HG03378 (cell line): ENCODE data around the gene COL1A1.

Experiments
- ATAC-seq: cut with Tn5 transposase; IDR thresholded peaks from one replicate; pipeline ENCODE4 v1.9.1; 2021; ENCODE audit warnings: mild to moderate bottlenecking, moderate library complexity; ENCODE audit not compliant: unreplicated experiment

Gene COL1A1

GRCh38 chr17:50201276-50201854 lies at the start of gene COL1A1:
TSS of gene COL1A1 (minus strand) at chr17:50201631. CDS start at chr17:50201513, 118 bp downstream.
- no peak for ATAC-seq

- ATAC-seq = no peak
These were observed 46.8 kb upstream of the COL1A1 start for GRCh38 chr17:50248255-50248654.

GRCh38 chr17:50244771-50245170 lies 43.3 kb upstream of the COL1A1 start:
- no peak for ATAC-seq

GRCh38 chr17:50241431-50241830 lies 40.0 kb upstream of the COL1A1 start:
- ATAC-seq = no peak

- ATAC-seq = no peak
These were observed 39.4 kb upstream of the COL1A1 start for GRCh38 chr17:50240851-50241250.

GRCh38 chr17:50239937-50240336 lies 38.5 kb upstream of the COL1A1 start:
- ATAC-seq = no peak

GRCh38 chr17:50238601-50239280 lies 37.3 kb upstream of the COL1A1 start:
- ATAC-seq = no peak

GRCh38 chr17:50237901-50238300 lies 36.5 kb upstream of the COL1A1 start:
- no peak for ATAC-seq

GRCh38 chr17:50234581-50234980 lies 33.1 kb upstream of the COL1A1 start:
- ATAC-seq = no peak

- ATAC-seq = no peak
These were observed 24.3 kb upstream of the COL1A1 start for GRCh38 chr17:50225701-50226240.

GRCh38 chr17:50222922-50223321 lies 21.5 kb upstream of the COL1A1 start:
- ATAC-seq = no peak

GRCh38 chr17:50221864-50222545 lies 20.6 kb upstream of the COL1A1 start:
- no peak for ATAC-seq

- ATAC-seq = no peak
These were observed 19.9 kb upstream of the COL1A1 start for GRCh38 chr17:50221266-50221863.

GRCh38 chr17:50220811-50221210 lies 19.4 kb upstream of the COL1A1 start:
- ATAC-seq = no peak

GRCh38 chr17:50219939-50220465 lies 18.6 kb upstream of the COL1A1 start:
- no peak for ATAC-seq

GRCh38 chr17:50219342-50219741 lies 17.9 kb upstream of the COL1A1 start:
- no peak for ATAC-seq

GRCh38 chr17:50218771-50219315 lies 17.4 kb upstream of the COL1A1 start:
- no peak for ATAC-seq

- ATAC-seq = no peak
These were observed 16.8 kb upstream of the COL1A1 start for GRCh38 chr17:50218071-50218759.

GRCh38 chr17:50217591-50217990 lies 16.2 kb upstream of the COL1A1 start:
- ATAC-seq = no peak

- ATAC-seq = no peak
These were observed 13.7 kb upstream of the COL1A1 start for GRCh38 chr17:50214976-50215760.
